Measurements from ENCODE around the gene DDX54. TPM values are rescaled to one million over a fixed set of nuclear protein-coding genes. Genes with fewer than 3 reads are reported as not detected.

Gene DDX54
- total RNA-seq, 2 donors from 2014 or later = 52.7 TPM

DNA sequence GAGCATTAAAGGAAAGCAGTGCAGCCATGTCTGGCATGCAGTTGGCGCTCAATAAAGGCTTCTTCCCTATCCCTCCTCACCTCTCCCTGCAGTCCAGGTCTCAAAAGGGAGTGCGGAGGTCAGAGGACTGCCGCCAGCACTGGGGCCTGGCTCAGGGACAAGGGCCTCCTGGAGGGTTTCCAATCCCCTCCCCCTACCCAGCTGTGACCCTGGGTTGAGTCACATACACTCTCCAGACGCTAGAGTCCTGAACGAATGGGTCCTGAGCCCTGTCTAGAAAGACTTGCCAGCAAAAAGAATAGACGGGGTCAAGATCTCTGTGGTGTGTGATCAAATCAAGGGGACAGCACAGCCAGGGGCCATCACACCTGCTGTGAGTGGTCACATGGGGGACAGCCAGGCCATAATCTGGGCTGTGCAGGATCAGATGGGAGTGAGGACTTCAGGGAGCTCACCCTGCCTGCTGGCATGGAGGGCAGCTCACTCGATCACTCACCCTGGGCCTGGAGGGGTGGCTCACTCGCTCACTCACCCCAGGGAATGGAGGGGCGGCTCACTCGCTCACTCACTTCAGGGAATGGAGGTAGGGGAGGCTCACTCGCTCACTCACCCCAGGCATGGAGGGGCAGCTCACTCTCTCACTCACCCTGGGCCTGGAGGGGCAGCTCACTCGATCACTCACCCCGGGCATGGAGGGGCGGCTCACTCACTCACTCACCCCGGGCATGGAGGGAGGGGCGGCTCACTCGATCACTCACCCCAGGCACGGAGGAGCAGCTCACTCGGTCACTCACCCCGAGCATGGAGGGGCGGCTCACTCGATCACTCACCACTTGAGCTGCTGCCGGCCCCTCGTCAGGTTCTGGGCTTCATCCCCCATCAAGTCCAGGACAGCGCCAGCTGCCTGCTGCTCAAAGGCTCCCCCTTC lies 22.9 kb downstream of the DDX54 start:
- Histone ChIP-seq H3K36me3 (replicated peaks in 1 of 2; ENCODE audit: insufficient read depth in 1 of 2, low read depth in 2 of 2) (peaks cover 29 to 35% of the 10 kb centered on the region in 2 donors), H3K4me1 (peaks cover 14% of the 10 kb centered on the region), H3K4me3 (no peak overlapping the region), H3K9me3 (no peaks in the 10 kb centered on the region), H3K27me3 (no peaks in the 10 kb centered on the region), H3K27ac (no peak overlapping the region)
- peak; percentile 68 to 86 (median 75) for DNase-seq
- TF ChIP-seq POLR2A (IDR thresholded peaks at IDR 0.05) (no peak), CTCF (IDR thresholded peaks at IDR 0.05) (peak in 1 of 7 experiments; percentile 7)
- WGBS, 2 donors = 78 to 80% methylated on average over 13 to 25 of the region's 25 CpGs
- intact Hi-C loops (cut with DNase I) = no loop called here
- ATAC-seq = peak; percentile 70

DNA sequence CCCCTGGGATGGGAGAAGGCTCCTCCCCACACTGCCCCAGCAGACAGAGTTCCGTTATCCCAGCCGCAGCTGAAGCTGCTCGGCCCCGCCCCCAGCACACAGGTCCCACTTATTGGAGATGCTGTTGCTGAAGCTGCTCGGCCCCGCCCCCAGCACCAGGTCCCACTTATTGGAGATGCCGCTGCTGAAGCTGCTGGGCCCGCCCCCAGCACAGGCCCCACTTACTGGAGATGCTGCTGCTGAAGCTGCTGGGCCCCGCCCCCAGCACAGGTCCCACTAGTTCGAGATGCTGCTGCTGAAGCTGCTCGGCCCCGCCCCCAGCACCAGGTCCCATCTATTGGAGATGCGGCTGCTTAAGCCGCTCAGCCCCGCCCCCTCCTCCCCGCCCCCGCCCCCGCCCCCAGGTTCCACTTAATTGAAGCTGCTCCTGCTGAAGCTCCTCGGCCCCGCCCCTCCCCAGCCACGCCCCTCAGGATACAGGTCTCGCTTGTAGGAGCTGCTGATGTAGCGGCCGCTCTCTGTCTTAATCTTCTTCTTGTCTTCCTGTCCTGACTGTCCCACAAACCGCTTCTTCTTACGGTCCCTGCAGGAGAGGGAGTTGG lies 23.8 kb downstream of the DDX54 start:
- intact Hi-C loops (cut with DNase I) = no loop called here
- ATAC-seq = no peak
- WGBS, 2 donors = 81 to 84% methylated on average over 12 to 25 of the region's 26 CpGs

GRCh38 chr12:113159937-113160336 lies 25.3 kb downstream of the DDX54 start:
- H3K27me3 ChIP-seq = no peaks in the 10 kb centered on the region
- H3K4me3 ChIP-seq = no peak overlapping the region
- DNase-seq (no peak), ATAC-seq (no peak)
- H3K4me1 ChIP-seq = peaks cover 14% of the 10 kb centered on the region
- no peak overlapping the region for H3K27ac ChIP-seq
- 89 to 94% methylated on average over 5 to 7 of the region's 7 CpGs for WGBS, 2 donors
- TF ChIP-seq CTCF (IDR thresholded peaks at IDR 0.05) (no peak), POLR2A (IDR thresholded peaks at IDR 0.05) (no peak)
- H3K36me3 ChIP-seq (replicated peaks in 1 of 2; ENCODE audit: insufficient read depth in 1 of 2, low read depth in 2 of 2) = peaks cover 19 to 26% of the 10 kb centered on the region in 2 donors
- intact Hi-C loops (cut with DNase I) = loop anchor here (5.0 kb wide), 1 partner anchor 108 kb away; no protein-coding TSS in a partner anchor
- no peaks in the 10 kb centered on the region for H3K9me3 ChIP-seq

More for the DNA sequence above, 23.8 kb downstream of the DDX54 start:
- DNase-seq = no peak
- H3K4me1 ChIP-seq = peaks cover 14% of the 10 kb centered on the region
- no peaks in the 10 kb centered on the region for H3K9me3 ChIP-seq
- H3K27me3 ChIP-seq = no peaks in the 10 kb centered on the region
- TF ChIP-seq CTCF (IDR thresholded peaks at IDR 0.05) (no peak), POLR2A (IDR thresholded peaks at IDR 0.05) (no peak)
- no peak overlapping the region for H3K27ac ChIP-seq
- peaks cover 29 to 35% of the 10 kb centered on the region in 2 donors for H3K36me3 ChIP-seq (replicated peaks in 1 of 2; ENCODE audit: insufficient read depth in 1 of 2, low read depth in 2 of 2)
- H3K4me3 ChIP-seq = no peak overlapping the region

- Histone ChIP-seq H3K36me3 (replicated peaks in 1 of 2; ENCODE audit: insufficient read depth in 1 of 2, low read depth in 2 of 2) (peaks cover 16 to 24% of the 10 kb centered on the region in 2 donors), H3K9me3 (no peaks in the 10 kb centered on the region), H3K27ac (no peak overlapping the region), H3K4me1 (peaks cover 26% of the 10 kb centered on the region), H3K4me3 (no peak overlapping the region), H3K27me3 (peaks cover 0 to 3% of the 10 kb centered on the region in 2 donors)
- ATAC-seq (no peak), DNase-seq (no peak)
- intact Hi-C loops (cut with DNase I) = loop anchor here (5.0 kb wide), 1 partner anchor 106 kb away; no protein-coding TSS in a partner anchor
- 88 to 95% methylated on average over 4 to 26 of the region's 26 CpGs for WGBS, 2 donors
- TF ChIP-seq CTCF (IDR thresholded peaks at IDR 0.05) = no peak
- no peak for TF ChIP-seq POLR2A (IDR thresholded peaks at IDR 0.05)
Measured at GRCh38 chr12:113158439-113159203, 26.7 kb downstream of the DDX54 start.

Measured in body of pancreas (tissue), 4 donors.